Left renal cortex interstitium (tissue), 4 donors: ENCODE measurements around the gene NSF. TPM values are rescaled to one million over a fixed set of nuclear protein-coding genes. Genes with fewer than 3 reads are reported as not detected.
"Not testable (repeated sequence)": the region's sequence is repeated elsewhere in the genome, so short reads cannot be mapped to it uniquely, and the experiment has no call there.

Experiments
- DNase-seq, 4 donors: peaks; one replicate each; pipeline ENCODE4 v3.0.0-alpha.2; 2013; ENCODE audit warnings: low read depth in 4 of 4, low spot score in 2 of 4, missing footprints in 1 of 4
- polyA plus RNA-seq, 4 donors: library from polyadenylated mRNA; unstranded; fragments of 120-200 nt; gene quantifications; one replicate each; pipeline ENCODE4 v1.2.1, GENCODE V29; 2013; ENCODE audit not compliant: insufficient read length in 4 of 4

The NSF gene
- polyA plus RNA-seq, 4 donors = 29.0 to 40.5 (median 35.0) TPM

DNA sequence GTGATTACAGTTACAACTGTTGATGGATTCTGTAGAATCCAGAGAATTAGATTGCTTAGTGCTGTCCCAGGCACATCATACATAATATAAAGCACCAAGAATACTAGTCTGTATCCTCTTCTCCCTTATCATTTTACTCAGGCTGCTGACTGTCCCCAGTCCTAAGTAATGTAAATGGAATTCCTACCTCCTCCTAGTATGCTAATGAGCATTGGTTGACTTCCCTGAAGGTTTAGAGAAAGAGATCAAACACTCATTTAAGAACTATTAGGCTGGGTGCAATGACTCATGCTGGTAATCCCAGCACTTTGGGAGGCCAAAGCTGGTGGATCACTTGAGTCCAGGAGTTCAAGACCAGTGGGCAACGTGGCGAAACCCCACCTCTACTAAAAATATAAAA is 37.0 kb downstream of the NSF start:
- DNase-seq = not testable (repeated sequence)

DNA sequence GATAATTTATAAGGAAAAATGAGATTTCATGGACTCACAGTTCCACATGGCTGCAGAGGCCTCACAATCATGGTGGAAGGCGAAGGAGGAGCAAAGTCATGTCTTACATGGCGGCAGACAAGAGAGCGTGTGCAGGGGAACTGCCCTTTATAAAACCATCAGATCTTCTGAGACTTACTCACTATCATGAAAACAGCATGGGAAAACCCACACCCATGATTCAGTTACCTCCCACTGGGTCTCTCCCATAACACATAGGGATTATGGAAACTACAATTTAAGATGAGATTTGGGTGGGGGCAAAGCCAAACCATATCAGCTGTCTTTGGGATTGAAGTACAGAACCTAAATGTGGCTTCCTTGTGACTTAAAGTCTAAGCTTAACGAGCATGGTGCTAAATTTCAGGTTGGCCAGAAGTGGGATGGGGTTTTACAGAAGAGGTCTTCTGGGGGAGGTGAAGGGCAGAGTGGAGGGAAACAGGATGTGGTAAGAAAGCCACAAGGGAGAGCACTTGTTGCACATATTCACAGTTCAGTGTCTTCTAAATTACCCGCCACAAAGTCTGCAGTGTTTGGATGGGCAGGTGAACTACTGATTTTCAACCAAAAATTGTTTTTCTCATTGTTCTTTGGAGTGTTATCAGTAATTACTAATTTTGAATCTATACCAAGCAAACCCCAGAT is 38.4 kb downstream of the NSF start:
- not testable (repeated sequence) for DNase-seq

DNA sequence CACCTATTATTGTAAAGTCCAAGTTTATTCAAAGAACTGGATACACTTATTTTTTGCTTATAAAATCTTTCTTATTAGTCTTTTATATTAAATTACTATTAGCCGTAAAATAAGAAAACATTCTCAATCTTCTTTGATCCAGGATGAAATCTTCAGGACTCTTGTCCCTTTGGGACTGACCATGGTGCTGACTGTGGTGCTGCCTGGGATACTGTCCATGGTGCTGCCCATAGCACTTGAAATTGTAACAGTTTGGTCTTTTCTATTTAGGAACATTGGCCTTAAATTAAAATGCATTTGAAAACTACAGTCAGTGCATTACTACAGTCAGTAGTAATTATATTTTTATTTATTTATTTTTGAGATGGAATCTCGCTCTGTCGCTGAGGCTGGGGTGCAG is 41.7 kb downstream of the NSF start:
- DNase-seq = not testable (repeated sequence)

DNA sequence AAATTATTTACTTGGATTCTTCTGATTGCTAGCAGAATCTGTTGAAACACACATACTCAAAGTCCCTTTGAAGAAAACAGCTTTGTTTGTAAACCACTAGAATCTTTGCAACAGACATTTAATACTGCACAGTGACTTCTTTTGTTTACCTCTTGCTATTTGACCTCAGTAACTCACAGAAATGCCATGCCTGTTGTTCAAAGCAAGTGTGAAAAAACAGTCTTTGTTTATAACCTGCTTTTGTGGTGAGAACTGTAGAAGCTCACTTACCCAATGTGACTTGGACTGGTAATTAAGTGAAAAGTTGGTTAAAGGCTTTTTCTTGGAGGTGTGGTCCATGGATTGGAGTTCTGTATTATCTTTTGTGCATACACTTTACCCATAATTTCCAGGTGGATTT is 44.4 kb downstream of the NSF start:
- DNase-seq = not testable (repeated sequence)

DNA sequence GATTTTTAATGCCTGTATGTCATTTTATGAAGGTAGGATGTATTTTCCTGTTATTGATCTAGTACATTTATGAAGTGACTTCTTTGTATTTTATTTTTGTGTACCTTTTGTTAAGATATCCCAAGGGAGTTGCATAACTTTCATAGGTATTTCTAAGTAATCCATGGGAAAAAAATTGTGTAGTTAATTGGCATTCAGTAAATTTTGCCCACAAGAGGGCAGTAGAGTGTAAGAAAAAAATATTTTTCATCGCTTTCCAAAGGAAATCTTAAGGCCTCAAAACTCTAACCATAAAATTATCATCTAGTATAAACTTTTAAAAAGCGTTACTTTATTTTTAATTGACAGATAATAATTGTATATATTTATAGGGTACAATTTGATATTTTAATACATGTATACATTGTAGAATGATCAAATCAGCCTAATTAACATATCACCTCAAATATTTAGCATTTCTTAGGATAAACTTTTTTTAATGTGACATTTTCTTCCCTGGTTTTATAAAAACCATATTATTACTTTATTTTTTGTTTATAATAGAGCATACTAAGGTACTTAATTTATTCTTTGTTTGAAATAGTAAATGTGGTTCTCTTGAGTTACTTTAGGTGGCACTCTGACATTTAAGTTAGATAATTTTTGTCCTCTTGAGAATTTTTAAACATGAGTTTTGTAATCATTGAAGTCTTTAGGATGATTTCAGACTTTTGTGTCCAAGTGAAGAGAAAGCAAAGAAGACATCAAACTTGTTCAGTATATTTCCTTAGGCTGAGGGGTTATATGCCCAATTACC is 51.6 kb downstream of the NSF start:
- DNase-seq = not testable (repeated sequence)

DNA sequence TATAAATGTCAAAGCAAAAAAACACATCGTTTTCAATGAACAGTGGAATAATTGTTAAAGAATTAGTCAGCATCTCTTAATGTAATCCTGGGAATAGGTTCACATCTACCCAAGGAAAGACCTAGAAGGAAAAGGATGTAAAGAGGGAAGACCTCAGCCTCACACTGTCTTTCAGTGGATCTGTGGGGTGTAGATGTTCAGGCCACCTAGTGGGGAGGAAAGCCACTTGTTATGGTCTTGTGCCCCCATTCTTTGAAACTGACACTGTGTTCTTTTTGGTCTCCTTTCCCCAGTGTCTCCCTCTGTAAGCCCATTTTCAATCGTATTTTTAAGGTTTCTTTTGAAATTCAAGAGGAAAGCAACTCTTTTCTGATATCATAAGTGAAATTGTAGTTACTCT is 56.8 kb downstream of the NSF start:
- not testable (repeated sequence) for DNase-seq

DNA sequence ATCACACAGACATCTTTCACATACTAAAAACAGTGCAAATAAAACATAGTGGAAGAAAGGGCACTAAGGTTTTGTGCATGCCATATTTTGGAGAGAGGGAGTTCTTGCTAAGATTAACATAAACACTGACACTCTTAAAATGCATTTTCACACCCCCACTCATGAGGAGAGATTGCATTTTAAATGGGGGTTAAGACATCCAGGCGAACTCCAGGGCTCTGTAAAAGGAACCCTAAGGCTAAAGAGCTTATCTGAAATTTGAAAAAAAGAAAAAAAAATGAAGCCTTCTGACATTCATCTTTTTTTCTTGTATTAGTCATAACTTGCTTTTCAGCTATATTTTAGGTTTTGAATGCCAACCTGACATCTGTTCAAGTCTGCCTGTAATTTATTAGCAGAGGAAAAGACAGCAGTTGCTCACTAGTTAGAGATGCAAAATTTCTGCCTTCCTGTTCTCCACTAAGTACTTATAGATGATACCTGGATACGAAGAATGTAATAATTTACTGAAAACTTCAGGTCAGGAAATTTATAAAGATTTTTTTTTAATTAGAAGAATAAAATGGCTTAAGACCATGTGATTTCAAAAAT is 57.3 kb downstream of the NSF start:
- DNase-seq = not testable (repeated sequence)

DNA sequence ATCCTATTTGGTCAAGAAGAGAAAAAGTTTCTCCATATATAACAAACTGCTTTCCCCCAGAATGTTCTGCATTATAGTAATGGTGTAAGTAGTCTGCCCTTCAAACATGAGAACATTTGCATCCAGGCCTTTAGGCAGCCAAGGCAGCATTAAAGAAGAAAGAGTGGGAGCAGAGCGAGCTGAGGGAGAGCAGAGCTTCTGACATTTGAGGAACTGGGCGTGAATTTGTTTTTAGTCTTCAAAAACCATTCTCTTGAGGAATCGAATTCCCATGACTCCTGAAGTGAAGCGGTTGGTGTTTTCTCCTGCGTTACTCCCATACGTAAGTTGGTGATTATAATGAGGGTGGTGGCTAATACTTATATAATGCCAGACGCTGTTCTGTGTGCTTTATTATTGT is 58.8 kb downstream of the NSF start:
- DNase-seq = not testable (repeated sequence)

DNA sequence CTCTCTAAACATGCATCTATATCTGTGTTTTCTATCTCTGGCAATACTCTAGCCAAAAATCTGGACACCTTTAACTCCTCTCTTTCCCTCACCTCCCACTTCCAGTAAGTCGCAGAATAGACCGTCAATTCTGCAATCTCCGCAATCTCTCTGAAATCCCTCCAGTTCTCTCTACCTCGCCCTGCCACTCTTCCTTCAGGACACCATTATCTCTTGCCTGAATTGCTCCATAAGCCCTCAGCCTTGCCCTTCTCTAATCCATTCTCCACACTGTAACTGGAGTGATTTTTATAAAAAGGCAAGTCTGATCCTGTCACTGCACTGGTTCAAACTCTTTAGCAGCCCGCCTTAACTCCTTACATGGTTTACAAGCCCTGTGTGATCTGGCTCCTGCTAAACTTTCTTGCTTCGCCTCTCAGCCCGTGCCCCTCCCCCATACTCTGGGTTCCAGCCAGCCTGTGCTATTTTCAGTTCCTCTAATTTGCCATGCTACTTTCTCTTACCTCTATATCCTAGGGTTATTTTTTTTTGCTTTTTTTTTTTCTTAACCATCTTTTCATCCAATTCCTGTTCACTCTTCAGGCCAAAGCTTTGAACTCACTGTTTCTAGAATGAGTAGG is 61.7 kb downstream of the NSF start:
- not testable (repeated sequence) for DNase-seq

DNA sequence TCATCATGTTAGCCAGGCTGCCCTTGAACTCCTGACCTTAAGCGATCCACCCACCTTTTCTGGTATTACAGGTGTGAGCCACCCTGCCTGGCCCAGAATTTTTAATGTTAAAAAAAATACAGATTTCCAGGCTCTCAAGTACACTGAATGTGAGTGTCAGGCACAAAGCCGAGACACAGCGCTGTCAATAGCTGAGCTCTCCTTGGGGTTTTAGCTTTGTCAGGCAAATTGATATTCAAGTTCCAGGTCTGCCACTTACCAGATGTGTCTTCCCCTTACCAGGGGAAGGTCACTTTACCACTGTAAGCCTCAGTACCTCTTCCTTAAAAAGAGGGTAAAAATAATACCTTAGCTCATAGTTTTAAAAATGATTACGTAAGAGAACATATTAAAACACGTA is 67.8 kb downstream of the NSF start:
- not testable (repeated sequence) for DNase-seq

DNA sequence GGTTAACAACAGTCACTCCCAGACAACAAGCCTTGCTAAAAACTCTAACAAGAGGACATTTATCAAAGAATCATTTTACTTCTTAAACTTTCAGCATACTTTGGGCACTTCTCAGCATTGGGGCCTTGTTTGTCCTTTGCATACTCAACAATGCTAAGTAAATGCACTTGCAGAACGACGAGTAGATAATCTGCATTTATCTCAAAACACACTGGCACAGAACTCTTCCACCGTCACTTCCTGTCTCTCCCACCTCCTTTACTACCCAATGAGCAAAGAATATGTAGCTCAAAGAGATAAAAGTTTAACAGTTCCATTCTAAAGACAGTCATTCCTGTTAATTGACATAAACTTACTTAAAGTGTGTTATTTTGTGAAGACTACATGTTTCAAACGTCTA is 69.2 kb downstream of the NSF start:
- DNase-seq = not testable (repeated sequence)

DNA sequence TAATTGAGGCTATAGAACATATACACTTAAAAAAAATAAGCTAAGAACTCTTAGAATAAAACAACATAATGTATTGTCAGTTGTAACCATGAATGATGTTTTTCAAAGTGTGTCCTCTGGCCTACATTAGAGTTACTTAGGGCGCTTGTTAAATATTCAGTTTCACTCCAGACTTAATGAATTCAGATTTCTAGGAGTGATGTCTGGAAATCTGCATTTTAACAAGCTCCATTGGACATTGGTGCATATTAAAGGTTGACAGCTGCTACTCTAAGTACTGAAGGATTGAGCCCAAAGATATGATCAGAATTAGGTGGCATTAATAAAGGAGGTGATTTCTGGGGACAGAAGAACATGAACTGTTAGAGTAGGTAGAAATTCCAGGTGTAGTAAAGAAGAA is 72.7 kb downstream of the NSF start:
- DNase-seq = not testable (repeated sequence)

DNA sequence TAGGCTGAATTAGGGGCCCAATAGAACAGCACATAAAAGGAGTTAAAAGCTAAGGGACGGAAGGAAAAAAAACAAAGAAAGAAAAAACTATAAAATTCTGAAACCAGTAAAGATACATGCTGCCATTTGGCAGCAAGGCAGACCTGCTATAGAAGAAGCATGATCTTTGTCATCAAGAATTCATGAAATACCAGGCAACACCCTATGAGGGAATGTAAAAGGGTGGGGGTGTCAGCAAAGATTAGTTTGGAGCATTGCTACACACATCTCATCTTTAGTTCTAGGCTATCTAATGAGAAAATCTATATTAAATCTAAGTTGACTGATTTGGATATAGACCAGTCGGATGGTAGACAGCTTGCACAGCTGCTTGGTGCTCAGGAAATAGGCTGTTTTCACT is 73.1 kb downstream of the NSF start:
- DNase-seq = not testable (repeated sequence)

DNA sequence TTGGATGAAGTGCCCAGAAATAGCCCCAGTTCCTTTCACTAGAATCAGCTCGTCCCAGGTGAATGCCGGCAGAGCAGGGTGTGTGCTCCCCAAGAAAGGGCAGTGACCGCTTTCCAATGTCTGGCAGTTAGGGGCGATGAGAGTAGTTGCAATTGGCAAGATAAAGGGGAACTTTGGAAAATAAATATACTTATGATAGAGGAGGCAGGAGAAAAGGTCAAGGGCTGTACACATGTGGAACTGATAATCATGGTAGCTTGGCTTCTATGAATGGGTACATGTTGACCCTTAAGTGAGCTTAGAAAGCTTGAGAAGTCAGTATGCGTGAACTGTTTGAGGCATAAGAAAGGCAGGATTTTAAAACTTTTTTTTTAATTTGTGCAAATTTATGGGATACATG is 75.5 kb downstream of the NSF start:
- DNase-seq = not testable (repeated sequence)

DNA sequence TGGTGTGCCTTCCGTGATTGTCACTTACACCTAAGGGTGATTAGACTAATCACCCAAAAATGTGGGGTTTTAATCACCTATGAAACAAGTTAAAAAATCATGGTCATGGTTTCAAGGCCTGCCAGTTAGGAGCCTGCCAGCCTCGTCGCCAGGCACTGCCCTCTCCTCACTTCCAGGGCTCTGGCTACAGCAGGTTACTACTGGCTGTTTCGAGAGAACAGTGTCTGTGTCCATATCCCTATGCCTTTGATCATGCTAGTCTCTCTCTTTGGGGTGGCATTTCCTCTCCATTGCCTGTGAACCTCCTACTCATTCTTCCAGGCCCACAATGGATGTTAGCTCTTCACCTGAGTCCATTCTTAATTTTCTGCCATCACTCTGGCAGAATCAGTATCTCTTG is 80.3 kb downstream of the NSF start:
- DNase-seq = not testable (repeated sequence)

DNA sequence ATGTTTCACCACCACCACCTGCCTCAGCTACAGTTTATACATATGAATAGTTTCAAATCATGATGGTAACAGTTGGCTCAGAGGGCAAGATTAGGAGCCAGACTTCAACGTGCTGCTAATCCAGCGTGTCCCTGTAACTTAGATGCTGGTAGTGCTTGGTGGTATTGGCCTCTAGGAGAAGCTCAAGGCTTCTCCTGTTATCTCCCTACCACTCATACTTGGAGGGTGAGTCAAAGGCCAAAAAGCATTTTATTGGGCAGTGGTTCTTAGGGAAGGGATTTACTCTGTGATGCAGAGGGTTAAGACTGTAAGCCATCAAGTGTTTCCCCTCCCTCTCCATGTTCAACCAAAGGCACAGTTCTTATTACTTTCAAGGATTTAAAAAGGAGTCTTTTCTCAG is 82.3 kb downstream of the NSF start:
- not testable (repeated sequence) for DNase-seq

DNA sequence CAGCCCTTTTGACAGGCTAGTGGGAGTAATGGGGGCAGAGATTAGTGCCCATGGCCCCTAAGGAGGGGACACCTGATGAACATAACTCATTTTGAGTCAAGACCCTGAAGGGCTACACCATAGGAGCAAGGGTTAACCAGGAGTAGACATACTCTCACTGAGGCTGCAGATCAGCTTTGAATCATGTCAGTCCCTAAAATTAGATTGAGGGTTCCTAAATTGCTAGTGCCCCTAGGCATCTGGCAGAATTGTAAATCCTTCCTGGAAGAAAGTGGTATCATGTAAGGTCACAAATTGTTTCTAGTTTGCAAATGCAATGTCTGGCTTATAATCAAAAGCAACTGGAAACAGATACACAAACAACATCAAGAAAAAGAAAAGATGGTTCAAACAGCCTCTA is 87.3 kb downstream of the NSF start:
- not testable (repeated sequence) for DNase-seq

DNA sequence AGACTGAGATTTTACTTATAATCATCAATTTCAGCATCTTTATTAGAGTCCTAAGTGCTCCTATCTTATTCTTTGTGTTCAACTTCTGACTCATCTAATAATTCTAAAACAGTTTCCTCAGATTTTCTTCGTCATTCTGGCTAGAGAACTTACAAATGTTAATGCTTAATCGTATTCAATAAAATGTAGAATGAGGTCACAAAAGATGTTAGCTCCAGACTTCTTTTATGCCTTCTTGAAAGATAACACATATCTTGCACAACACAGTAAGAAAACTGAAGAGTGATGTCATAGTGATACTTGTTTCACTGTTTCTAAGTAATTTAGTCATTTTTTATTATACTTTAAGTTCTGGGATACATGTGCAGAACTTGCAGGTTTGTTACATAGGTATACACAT is 93.2 kb downstream of the NSF start:
- DNase-seq = not testable (repeated sequence)

DNA sequence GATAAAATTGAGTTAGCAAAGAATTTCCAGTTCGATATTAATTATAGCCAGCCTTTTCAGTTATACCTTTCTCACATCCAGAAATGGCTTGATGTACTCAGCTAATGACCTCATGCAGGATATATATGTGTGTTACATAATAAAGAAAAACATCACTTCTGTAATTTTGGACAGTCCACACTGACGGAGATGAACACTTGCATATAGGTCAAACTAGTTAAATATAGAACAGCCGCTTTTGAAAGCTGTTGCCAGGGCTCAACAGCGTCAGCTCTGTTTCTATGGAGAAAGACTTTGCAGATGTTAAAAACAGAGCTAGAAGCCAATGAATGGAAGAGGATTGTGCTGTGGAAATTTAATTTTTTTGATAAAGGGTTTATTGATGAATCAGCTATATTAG is 94.8 kb downstream of the NSF start:
- not testable (repeated sequence) for DNase-seq

DNA sequence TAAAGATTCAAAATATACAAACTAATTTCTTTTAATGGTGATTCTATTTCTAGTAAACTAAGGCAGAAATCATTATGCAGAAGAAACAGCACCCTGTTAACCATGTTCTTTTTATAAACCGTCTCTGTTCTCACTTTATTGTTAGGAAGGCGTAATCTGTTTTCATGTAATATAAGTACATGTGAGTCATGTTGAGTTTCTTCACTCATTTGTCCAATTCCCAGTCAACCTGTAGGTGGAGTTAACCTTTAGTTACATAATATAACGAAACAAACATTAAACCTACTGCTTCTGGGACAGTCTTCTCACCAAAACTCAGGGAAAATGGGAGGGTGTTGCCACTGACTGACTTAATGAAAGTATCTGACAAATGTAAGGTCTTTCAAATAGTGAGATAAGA is 101.7 kb downstream of the NSF start:
- DNase-seq = not testable (repeated sequence)

DNA sequence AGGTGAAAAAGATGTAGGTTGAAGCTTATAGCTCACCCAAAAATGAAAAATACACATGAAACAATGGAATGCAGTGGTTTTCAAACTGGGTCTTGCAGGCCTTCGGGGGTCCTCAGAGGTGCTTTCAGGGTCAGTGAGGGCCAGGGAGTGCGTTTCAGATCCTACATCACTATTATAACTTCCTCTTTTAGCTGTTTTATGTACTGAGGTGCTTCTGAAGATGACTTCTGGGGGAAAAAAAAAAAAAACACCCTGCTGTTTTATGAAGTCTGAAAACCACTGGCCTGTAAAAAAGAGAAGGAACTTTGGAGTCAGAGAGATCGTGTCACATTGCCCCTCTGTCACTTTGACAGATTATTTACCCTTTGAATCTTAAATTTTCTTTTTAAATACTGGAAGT is 102.8 kb downstream of the NSF start:
- not testable (repeated sequence) for DNase-seq
